Testis (tissue), 3 donors: ENCODE results near the gene CNTN4. TPM values are rescaled to one million over a fixed set of nuclear protein-coding genes. Genes with fewer than 3 reads are reported as not detected.

Experiments used
- DNase-seq: peaks from one replicate; pipeline ENCODE4 v3.0.0-alpha.2; 2019
- H3K27ac ChIP-seq, 2 donors: fragments of 200-600 bp; sonication (generic); one replicate each; pipeline ENCODE4 v1.5.1; 2019
- H3K27me3 ChIP-seq: fragments of 200-600 bp; sonication (generic); one replicate; pipeline ENCODE4 v1.5.1; 2019
- H3K36me3 ChIP-seq: fragments of 200-600 bp; sonication (generic); one replicate; pipeline ENCODE4 v1.5.1; 2017; ENCODE audit warnings: low read depth; ENCODE audit errors: missing control alignments
- H3K4me1 ChIP-seq: fragments of 200-600 bp; sonication (generic); one replicate; pipeline ENCODE4 v1.5.1; 2019
- H3K4me3 ChIP-seq, 2 donors: fragments of 200-600 bp; sonication (generic); one replicate each; pipeline ENCODE4 v1.5.1; 2017 to 2019
- H3K9me3 ChIP-seq: fragments of 200-600 bp; sonication (generic); one replicate; pipeline ENCODE4 v1.5.1; 2017
- CTCF ChIP-seq, 3 experiments: fragments of 450-650 bp in 2 of 3; fragments of 200-600 bp in 1 of 3; sonication (generic) in 1 of 3; IDR thresholded peaks; one replicate each; pipeline ENCODE4 v1.5.1; 2016 to 2019; ENCODE audit warnings: antibody characterized with exemption in 3 of 3, mild to moderate bottlenecking in 2 of 3, moderate library complexity in 1 of 3
- POLR2A ChIP-seq: fragments of 450-650 bp; IDR thresholded peaks from one replicate; pipeline ENCODE4 v1.6.1; 2017; ENCODE audit warnings: antibody characterized with exemption, mild to moderate bottlenecking, moderate library complexity
- WGBS, 2 donors: methylation state at CpG; one replicate each; pipeline ENCODE4 v1.1.5; 2018; 5-methylcytosine and 5-hydroxymethylcytosine counted together
- intact Hi-C: fragments of 100-400 bp; cut with DNase I; formaldehyde crosslinking; loops from one replicate; pipeline ENCODE4 v1.15.1; 2023; ENCODE audit warnings: low total_unique reads
- polyA plus RNA-seq: library from polyadenylated mRNA; stranded (reverse); fragments of 350-450 nt; fragmentation: Illumina TruSeq; extraction: RNeasy Lipid Tissue Mini Kit (QIAGEN cat#74804); gene quantifications from one replicate; pipeline ENCODE4 v1.2.3, GENCODE V29; 2014; ENCODE audit warnings: low read depth, low replicate concordance; ENCODE audit not compliant: insufficient read depth
- total RNA-seq, 2 donors: library from RNA; depleted of rRNA; stranded (reverse); fragments of >200 nt; gene quantifications; one replicate each; pipeline ENCODE4 v1.2.3, GENCODE V29; 2016

The CNTN4 gene
- total and polyA plus RNA-seq, 3 donors from 2014 or later, result 10.4 to 37.7 (median 19.6) TPM

GRCh38 chr3:2158828-2159227, 60.2 kb downstream of the CNTN4 start:
- intact Hi-C loops, result no loop called here
- no peaks in the 10 kb centered on the region for H3K27me3 ChIP-seq
- 49 to 64% methylated on average over 3 of the region's 3 CpGs for WGBS, 2 donors
- H3K36me3 ChIP-seq, result no peaks in the 10 kb centered on the region
- no peak overlapping the region for H3K27ac ChIP-seq
- no peaks in the 10 kb centered on the region for H3K4me1 ChIP-seq
- TF ChIP-seq CTCF (IDR thresholded peaks at IDR 0.05) (no peak), POLR2A (no peak)
- H3K9me3 ChIP-seq, result no peaks in the 10 kb centered on the region
- no peak for DNase-seq
- H3K4me3 ChIP-seq, result no peak overlapping the region

GRCh38 chr3:2166552-2166951, 67.9 kb downstream of the CNTN4 start:
- H3K4me1 ChIP-seq, result no peaks in the 10 kb centered on the region
- H3K4me3 ChIP-seq, result no peak overlapping the region
- no peak overlapping the region for H3K27ac ChIP-seq
- no peaks in the 10 kb centered on the region for H3K36me3 ChIP-seq
- 62 to 63% methylated on average over 3 of the region's 3 CpGs for WGBS, 2 donors
- no peak for DNase-seq
- intact Hi-C loops, result no loop called here
- no peaks in the 10 kb centered on the region for H3K27me3 ChIP-seq
- TF ChIP-seq POLR2A (no peak), CTCF (IDR thresholded peaks at IDR 0.05) (peak in 1 of 3 experiments; percentile 11)
- H3K9me3 ChIP-seq, result no peaks in the 10 kb centered on the region

- H3K4me3 ChIP-seq, result no peak overlapping the region
- H3K9me3 ChIP-seq, result no peaks in the 10 kb centered on the region
- no peaks in the 10 kb centered on the region for H3K4me1 ChIP-seq
- no peak overlapping the region for H3K27ac ChIP-seq
- no peaks in the 10 kb centered on the region for H3K36me3 ChIP-seq
- TF ChIP-seq POLR2A (no peak), CTCF (IDR thresholded peaks at IDR 0.05) (no peak)
- DNase-seq, result no peak
- WGBS, 2 donors, result 85 to 86% methylated on average over 4 of the region's 4 CpGs
- H3K27me3 ChIP-seq, result no peaks in the 10 kb centered on the region
- intact Hi-C loops, result no loop called here
Observed at GRCh38 chr3:2172561-2173171, 74.0 kb downstream of the CNTN4 start.

GRCh38 chr3:2180634-2181033, 82.0 kb downstream of the CNTN4 start:
- Histone ChIP-seq H3K27me3 (no peaks in the 10 kb centered on the region), H3K4me3 (no peak overlapping the region), H3K9me3 (no peaks in the 10 kb centered on the region), H3K4me1 (no peaks in the 10 kb centered on the region), H3K27ac (no peak overlapping the region), H3K36me3 (no peaks in the 10 kb centered on the region)
- TF ChIP-seq POLR2A, result no peak
- TF ChIP-seq CTCF (IDR thresholded peaks at IDR 0.05), result no peak
- DNase-seq, result no peak
- intact Hi-C loops, result no loop called here
- WGBS, 2 donors, result 83 to 94% methylated on average over 2 of the region's 2 CpGs

GRCh38 chr3:2198776-2199279, 100.2 kb downstream of the CNTN4 start:
- Histone ChIP-seq H3K4me1 (no peaks in the 10 kb centered on the region), H3K4me3 (no peak overlapping the region), H3K36me3 (no peaks in the 10 kb centered on the region), H3K27ac (no peak overlapping the region), H3K27me3 (no peaks in the 10 kb centered on the region), H3K9me3 (no peaks in the 10 kb centered on the region)
- TF ChIP-seq POLR2A, result no peak
- no peak for TF ChIP-seq CTCF (IDR thresholded peaks at IDR 0.05)
- no peak for DNase-seq
- intact Hi-C loops, result no loop called here
- 76 to 85% methylated on average over 3 of the region's 3 CpGs for WGBS, 2 donors
